ENCODE results near the gene S100A4.

GRCh38 chr1:153495536-153495935, 50.1 kb downstream of the S100A4 start:
- TF ChIP-seq POLR2AphosphoS5 (IDR thresholded peaks at IDR 0.05) (no peak), CTCF (IDR thresholded peaks at IDR 0.05) (no peak), POLR2A (IDR thresholded peaks at IDR 0.05) (no peak)
